ENCODE measurements around the gene CNKSR3. TPM values are rescaled to one million over a fixed set of nuclear protein-coding genes. Genes with fewer than 3 reads are reported as not detected.

The CNKSR3 gene
- polyA plus RNA-seq, 1 of the 3 experiments (the other 2 are of a cell fraction), result 1.6 TPM

GRCh38 chr6:154494592-154495311, 15.7 kb downstream of the CNKSR3 start:
- Histone ChIP-seq H3K9me2 (no peaks in the 10 kb centered on the region), H3K36me3 (replicated peaks in 1 of 2; ENCODE audit: control insufficient read depth in 1 of 2, insufficient read depth in 2 of 2, low read length in 1 of 2) (no peaks in the 10 kb centered on the region), H3K4me3 (ENCODE audit: low read depth in 2 of 2, low read length in 1 of 2) (no peak overlapping the region), H3K79me2 (ENCODE audit: insufficient read depth) (no peaks in the 10 kb centered on the region), H3K4me1 (ENCODE audit: control insufficient read depth in 1 of 2, insufficient read depth in 2 of 2, low read depth in 1 of 2, low read length in 1 of 2) (peaks cover 3 to 8% of the 10 kb centered on the region in 2 experiments; a peak in 2 of 4 replicates), H3K27me3 (ENCODE audit: insufficient read depth) (no peaks in the 10 kb centered on the region), H3F3A (replicated peaks; ENCODE audit: insufficient read depth) (no peaks in the 10 kb centered on the region), H2AFZ (ENCODE audit: low read depth) (no peak overlapping the region), H3K9me3 (no peaks in the 10 kb centered on the region), H3K4me2 (no peak overlapping the region), H3K9ac (no peak overlapping the region), H3K27ac (ENCODE audit: low read depth in 2 of 2, low read length in 1 of 2) (no peak overlapping the region), H4K20me1 (ENCODE audit: insufficient read depth) (no peaks in the 10 kb centered on the region)
- POLR2A ChIA-PET, result interaction anchor here (0.6 kb wide), 1 partner anchor 1646 kb away, joined by 4 read pairs; no protein-coding TSS in a partner anchor
- CTCF ChIA-PET, result no interaction called here
- no peak for TF ChIP-seq MXI1 (IDR thresholded peaks at IDR 0.05; ENCODE audit: low read depth, low read length)
- no peak for TF ChIP-seq SIN3A (IDR thresholded peaks at IDR 0.05; ENCODE audit: borderline replicate concordance, low read depth, low read length)
- no peak for TF ChIP-seq NFIC (IDR thresholded peaks at IDR 0.05; ENCODE audit: borderline replicate concordance)
- no peak for TF ChIP-seq RAD21 (IDR thresholded peaks at IDR 0.05; ENCODE audit: low read length)
- TF ChIP-seq USF1 (IDR thresholded peaks at IDR 0.05; ENCODE audit: borderline replicate concordance, low read depth), result no peak
- WGBS (ENCODE audit: low lambda C conversion rate), result 95% methylated on average over 5 of the region's 5 CpGs
- DNase-seq, result no peak

GRCh38 chr6:154491567-154492470, 18.7 kb downstream of the CNKSR3 start:
- H3K4me3 ChIP-seq (ENCODE audit: low read depth in 2 of 2, low read length in 1 of 2), result no peak overlapping the region
- H3K27me3 ChIP-seq (ENCODE audit: insufficient read depth), result no peaks in the 10 kb centered on the region
- WGBS (ENCODE audit: low lambda C conversion rate), result 93% methylated on average over 5 of the region's 5 CpGs
- H4K20me1 ChIP-seq (ENCODE audit: insufficient read depth), result no peaks in the 10 kb centered on the region
- H2AFZ ChIP-seq (ENCODE audit: low read depth), result no peak overlapping the region
- ChIA-PET POLR2A (no interaction called here), CTCF (interaction anchor here (2.2 kb wide), 1 partner anchor 9 kb away, joined by 7 read pairs; no protein-coding TSS in a partner anchor)
- no peak for DNase-seq
- no peaks in the 10 kb centered on the region for H3K36me3 ChIP-seq (replicated peaks in 1 of 2; ENCODE audit: control insufficient read depth in 1 of 2, insufficient read depth in 2 of 2, low read length in 1 of 2)
- peaks cover 17 to 22% of the 10 kb centered on the region in 2 experiments; a peak in 3 of 4 replicates for H3K4me1 ChIP-seq (ENCODE audit: control insufficient read depth in 1 of 2, insufficient read depth in 2 of 2, low read depth in 1 of 2, low read length in 1 of 2)
- no peak overlapping the region for H3K4me2 ChIP-seq
- no peaks in the 10 kb centered on the region for H3K9me2 ChIP-seq
- H3F3A ChIP-seq (replicated peaks; ENCODE audit: insufficient read depth), result peaks cover 11% of the 10 kb centered on the region
- H3K79me2 ChIP-seq (ENCODE audit: insufficient read depth), result no peaks in the 10 kb centered on the region
- no peak overlapping the region for H3K9ac ChIP-seq
- H3K27ac ChIP-seq (ENCODE audit: low read depth in 2 of 2, low read length in 1 of 2), result no peak overlapping the region
- no peaks in the 10 kb centered on the region for H3K9me3 ChIP-seq
- TF ChIP-seq TCF12 (IDR thresholded peaks at IDR 0.05) (no peak), FOSL2 (IDR thresholded peaks at IDR 0.05; ENCODE audit: borderline replicate concordance, low read depth) (no peak), RCOR1 (IDR thresholded peaks at IDR 0.05; ENCODE audit: low read length) (no peak), CTCF (IDR thresholded peaks at IDR 0.05) (no peak), IRF3 (IDR thresholded peaks at IDR 0.05; ENCODE audit: low read depth, low read length) (no peak), MXI1 (IDR thresholded peaks at IDR 0.05; ENCODE audit: low read depth, low read length) (no peak), EZH2phosphoT487 (IDR thresholded peaks at IDR 0.05; ENCODE audit: borderline replicate concordance, low read depth) (no peak), YY1 (IDR thresholded peaks at IDR 0.05; ENCODE audit: low read depth) (no peak), GABPA (IDR thresholded peaks at IDR 0.05; ENCODE audit: low read depth) (no peak), EP300 (IDR thresholded peaks at IDR 0.05; ENCODE audit: borderline replicate concordance in 1 of 2, low read depth in 1 of 2, low read length in 1 of 2) (no peak), USF2 (IDR thresholded peaks at IDR 0.05; ENCODE audit: borderline replicate concordance, low read depth, low read length) (no peak), RFX5 (IDR thresholded peaks at IDR 0.05; ENCODE audit: low read length) (no peak), CHD2 (IDR thresholded peaks at IDR 0.05; ENCODE audit: low read length, partially characterized antibody) (no peak), ZBTB33 (IDR thresholded peaks at IDR 0.05; ENCODE audit: borderline replicate concordance, low read depth) (no peak)
